Gastrocnemius medialis (tissue), 4 donors: ENCODE measurements around the gene YTHDF1.

Experiments
- POLR2A ChIP-seq, 2 donors: fragments of 450-650 bp; IDR thresholded peaks; one replicate each; pipeline ENCODE4 v1.6.1; 2017; ENCODE audit warnings: antibody characterized with exemption in 2 of 2, mild to moderate bottlenecking in 2 of 2, moderate library complexity in 2 of 2
- TF ChIP-seq, protein P1 (sequence below), 5 experiments: fragments of 450-650 bp in 3 of 5; fragments of 200-600 bp in 2 of 5; sonication (generic) in 2 of 5; IDR thresholded peaks in 4 of 5; conservative IDR thresholded peaks in 1 of 5; 1 replicate in 4 of 5; 2 replicates in 1 of 5; pipeline ENCODE4 v1.5.1; 2016 to 2019; ENCODE audit warnings: antibody characterized with exemption in 5 of 5, mild to moderate bottlenecking in 3 of 5, moderate library complexity in 3 of 5

DNA sequence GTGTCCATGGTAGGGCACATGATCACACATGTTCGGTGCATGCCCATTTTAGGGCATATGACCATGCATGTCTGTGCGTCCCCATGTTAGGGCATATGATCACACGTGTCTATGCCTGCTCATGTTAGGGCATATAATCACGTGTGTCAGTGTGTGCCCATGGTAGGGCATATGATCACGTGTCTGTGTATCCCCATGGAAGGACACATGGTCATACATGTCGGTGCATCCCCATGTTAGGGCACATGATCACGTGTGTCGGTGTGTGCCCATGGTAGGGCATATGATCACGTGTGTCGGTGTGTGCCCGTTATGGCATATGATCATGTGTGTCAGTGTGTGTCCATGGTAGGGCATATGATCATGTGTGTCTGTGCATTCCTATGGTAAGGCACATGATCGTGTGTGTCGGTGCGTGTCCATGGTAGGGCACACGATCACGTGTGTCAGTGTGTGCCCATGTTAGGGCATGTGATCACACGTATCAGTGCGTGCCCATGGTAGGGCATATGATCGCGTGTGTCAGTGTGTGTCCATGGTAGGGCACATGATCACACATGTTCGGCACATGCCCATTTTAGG lies 30.6 kb downstream of the YTHDF1 start:
- TF ChIP-seq POLR2A (IDR thresholded peaks at IDR 0.05): no peak
- TF ChIP-seq, protein P1, sequence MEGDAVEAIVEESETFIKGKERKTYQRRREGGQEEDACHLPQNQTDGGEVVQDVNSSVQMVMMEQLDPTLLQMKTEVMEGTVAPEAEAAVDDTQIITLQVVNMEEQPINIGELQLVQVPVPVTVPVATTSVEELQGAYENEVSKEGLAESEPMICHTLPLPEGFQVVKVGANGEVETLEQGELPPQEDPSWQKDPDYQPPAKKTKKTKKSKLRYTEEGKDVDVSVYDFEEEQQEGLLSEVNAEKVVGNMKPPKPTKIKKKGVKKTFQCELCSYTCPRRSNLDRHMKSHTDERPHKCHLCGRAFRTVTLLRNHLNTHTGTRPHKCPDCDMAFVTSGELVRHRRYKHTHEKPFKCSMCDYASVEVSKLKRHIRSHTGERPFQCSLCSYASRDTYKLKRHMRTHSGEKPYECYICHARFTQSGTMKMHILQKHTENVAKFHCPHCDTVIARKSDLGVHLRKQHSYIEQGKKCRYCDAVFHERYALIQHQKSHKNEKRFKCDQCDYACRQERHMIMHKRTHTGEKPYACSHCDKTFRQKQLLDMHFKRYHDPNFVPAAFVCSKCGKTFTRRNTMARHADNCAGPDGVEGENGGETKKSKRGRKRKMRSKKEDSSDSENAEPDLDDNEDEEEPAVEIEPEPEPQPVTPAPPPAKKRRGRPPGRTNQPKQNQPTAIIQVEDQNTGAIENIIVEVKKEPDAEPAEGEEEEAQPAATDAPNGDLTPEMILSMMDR (IDR thresholded peaks at IDR 0.05 in 4 of 5, conservative IDR thresholded peaks at IDR 0.05 in 1 of 5): no peak
